IMR-90 (cell line): ENCODE data around the gene SREK1. TPM values are rescaled to one million over a fixed set of nuclear protein-coding genes. Genes with fewer than 3 reads are reported as not detected.

Experiments
- ATAC-seq: fragments of 200-7000 bp; cut with Tn5 transposase; 2 replicates; pipeline ENCODE4 v1.9.1; 2020; ENCODE audit warnings: low read depth, mild to moderate bottlenecking, moderate library complexity
- BruUV-seq: library from RNA; stranded (reverse); fragments of 400-500 nt; replicated peaks from 2 replicates; lab custom pipeline; 2021; lab: Mats Ljungman, UMichigan
- CTCF ChIA-PET: fragments of 300-600 bp; formaldehyde crosslinking; extraction: SDS; loops from one replicate; lab custom pipeline; 2021; ENCODE audit warnings: antibody characterized with exemption; lab: Yijun Ruan, JAX
- POLR2A ChIA-PET: fragments of 300-600 bp; sonication (Branson Sonifier 250); formaldehyde crosslinking; loops from one replicate; lab custom pipeline; 2022; ENCODE audit warnings: antibody characterized with exemption; ENCODE audit not compliant: unreplicated experiment; lab: Charles Lee
- DNase-seq: peaks from one replicate; pipeline ENCODE4 v3.0.0; 2013
- H2AFZ ChIP-seq: replicated peaks from 2 replicates; pipeline ENCODE3; 2013; ENCODE audit warnings: low read length, mild to moderate bottlenecking; ENCODE audit not compliant: poor library complexity
- H2AK5ac ChIP-seq: 2 replicates; pipeline ENCODE4 v1.6.1; 2013; ENCODE audit warnings: low read depth, low read length, inconsistent platforms
- H2AK9ac ChIP-seq: replicated peaks from 2 replicates; pipeline ENCODE3; 2013; ENCODE audit warnings: mild to moderate bottlenecking, low read depth, low read length, moderate library complexity; ENCODE audit not compliant: poor library complexity
- H2BK120ac ChIP-seq: 2 replicates; pipeline ENCODE4 v1.6.1; 2013; ENCODE audit warnings: low read depth, low read length, inconsistent platforms
- H2BK15ac ChIP-seq: 3 replicates; pipeline ENCODE4 v1.6.1; 2013; ENCODE audit warnings: low read depth, low read length, inconsistent platforms
- H2BK20ac ChIP-seq: 2 replicates; pipeline ENCODE4 v1.6.1; 2013; ENCODE audit warnings: low read depth, mild to moderate bottlenecking, inconsistent platforms, low read length, moderate library complexity
- H2BK5ac ChIP-seq: 2 replicates; pipeline ENCODE4 v1.6.1; 2013; ENCODE audit warnings: mild to moderate bottlenecking, low read depth, low read length, inconsistent platforms; ENCODE audit not compliant: poor library complexity, severe bottlenecking
- H3K14ac ChIP-seq: replicated peaks from 2 replicates; pipeline ENCODE4 v1.6.1; 2013; ENCODE audit warnings: low read depth, low read length, inconsistent platforms
- H3K18ac ChIP-seq: 2 replicates; pipeline ENCODE4 v1.6.1; 2013; ENCODE audit warnings: low read depth, low read length, control low read depth
- H3K23ac ChIP-seq: 2 replicates; pipeline ENCODE4 v1.6.1; 2013; ENCODE audit warnings: low read depth, low read length, inconsistent platforms
- H3K27ac ChIP-seq: 2 replicates; pipeline ENCODE4 v1.5.1; 2013; ENCODE audit warnings: mild to moderate bottlenecking, control low read depth, low read length; ENCODE audit not compliant: insufficient read depth
- H3K27me3 ChIP-seq: 2 replicates; pipeline ENCODE4 v1.6.1; 2013; ENCODE audit warnings: low read length; ENCODE audit not compliant: control insufficient read depth, insufficient read depth
- H3K36me3 ChIP-seq: 2 replicates; pipeline ENCODE4 v1.6.1; 2013; ENCODE audit warnings: low read length, mixed read lengths; ENCODE audit not compliant: control insufficient read depth, insufficient read depth
- H3K4ac ChIP-seq: 2 replicates; pipeline ENCODE4 v1.6.1; 2013; ENCODE audit warnings: low read depth, low read length, inconsistent platforms
- H3K4me1 ChIP-seq: 2 replicates; pipeline ENCODE4 v1.6.1; 2013; ENCODE audit warnings: low read length, mixed read lengths; ENCODE audit not compliant: control insufficient read depth, insufficient read depth
- H3K4me2 ChIP-seq: 2 replicates; pipeline ENCODE4 v1.6.1; 2013; ENCODE audit warnings: low read depth, mild to moderate bottlenecking, control low read depth, low read length, moderate library complexity
- H3K4me3 ChIP-seq: 2 replicates; pipeline ENCODE4 v1.5.1; 2013; ENCODE audit warnings: low read depth, mild to moderate bottlenecking, control low read depth, low read length, moderate library complexity; ENCODE audit not compliant: insufficient read depth
- H3K56ac ChIP-seq: 2 replicates; pipeline ENCODE4 v1.6.1; 2013; ENCODE audit warnings: low read length, inconsistent platforms; ENCODE audit not compliant: insufficient read depth; ENCODE audit errors: extremely low read depth
- H3K79me1 ChIP-seq, 2 experiments: 2 replicates each; pipeline ENCODE4 v1.6.1; 2013; ENCODE audit warnings: low read length in 2 of 2, inconsistent platforms in 1 of 2, low read depth in 1 of 2
- H3K9ac ChIP-seq: 2 replicates; pipeline ENCODE4 v1.6.1; 2013; ENCODE audit warnings: low read depth, low read length, control low read depth
- H3K9me1 ChIP-seq: 2 replicates; pipeline ENCODE4 v1.6.1; 2013; ENCODE audit warnings: low read length, inconsistent platforms; ENCODE audit not compliant: insufficient read depth
- H3K9me3 ChIP-seq: 2 replicates; pipeline ENCODE4 v1.6.1; 2013; ENCODE audit warnings: low read length; ENCODE audit not compliant: control insufficient read depth, insufficient read depth
- H4K20me1 ChIP-seq: 2 replicates; pipeline ENCODE4 v1.6.1; 2013; ENCODE audit warnings: low read length, inconsistent platforms; ENCODE audit not compliant: insufficient read depth
- H4K5ac ChIP-seq: 2 replicates; pipeline ENCODE4 v1.6.1; 2013; ENCODE audit warnings: mild to moderate bottlenecking, low read depth, low read length, control low read depth
- H4K8ac ChIP-seq, 2 experiments: 2 replicates each; pipeline ENCODE4 v1.6.1; 2013; ENCODE audit warnings: low read depth in 2 of 2, low read length in 2 of 2, control low read depth in 1 of 2, inconsistent platforms in 1 of 2
- H4K91ac ChIP-seq: 2 replicates; pipeline ENCODE4 v1.6.1; 2013; ENCODE audit warnings: low read depth, low read length, inconsistent platforms; ENCODE audit not compliant: insufficient read depth
- BHLHE40 ChIP-seq: fragments of 150-350 bp; IDR thresholded peaks from 2 replicates; pipeline ENCODE4 v1.6.1; 2016; ENCODE audit warnings: mild to moderate bottlenecking, low read depth, low read length
- CHD1 ChIP-seq: IDR thresholded peaks from 2 replicates; pipeline ENCODE4 v1.6.1; 2012; ENCODE audit warnings: low read depth, low read length, improper control_type of control experiment
- CTCF ChIP-seq: conservative IDR thresholded peaks from 2 replicates; pipeline ENCODE4 v1.5.1; 2012; ENCODE audit warnings: mild to moderate bottlenecking, low read depth, low read length, improper control_type of control experiment
- FOS ChIP-seq: fragments of 150-350 bp; IDR thresholded peaks from 2 replicates; pipeline ENCODE4 v1.6.1; 2016; ENCODE audit warnings: low read depth, low read length
- MAFK ChIP-seq: IDR thresholded peaks from 2 replicates; pipeline ENCODE4 v1.6.1; 2012; ENCODE audit warnings: low read depth, low read length, improper control_type of control experiment
- MAZ ChIP-seq: IDR thresholded peaks from 2 replicates; pipeline ENCODE4 v1.6.1; 2012; ENCODE audit warnings: low read depth, mild to moderate bottlenecking, low read length, improper control_type of control experiment, moderate library complexity, borderline replicate concordance
- MXI1 ChIP-seq: IDR thresholded peaks from 2 replicates; pipeline ENCODE4 v1.6.1; 2012; ENCODE audit warnings: low read depth, mild to moderate bottlenecking, low read length, moderate library complexity, borderline replicate concordance
- NFE2L2 ChIP-seq: fragments of 150-350 bp; IDR thresholded peaks from 2 replicates; pipeline ENCODE4 v1.6.1; 2016; ENCODE audit warnings: low read depth, mild to moderate bottlenecking, low read length
- POLR2A ChIP-seq: IDR thresholded peaks from 2 replicates; pipeline ENCODE4 v1.6.1; 2012; ENCODE audit warnings: mild to moderate bottlenecking, low read depth, low read length
- RAD21 ChIP-seq: IDR thresholded peaks from 2 replicates; pipeline ENCODE4 v1.6.1; 2012; ENCODE audit warnings: low read length, improper control_type of control experiment
- RFX5 ChIP-seq: IDR thresholded peaks from 2 replicates; pipeline ENCODE4 v1.8.0; 2012; ENCODE audit warnings: low read depth, mild to moderate bottlenecking, low read length, moderate library complexity
- WGBS, 2 experiments: methylation state at CpG; one replicate each; pipeline versions ENCODE4 v1.1.5 to v1.1.7; 2013; ENCODE audit warnings: missing lambda C conversion rate in 2 of 2; ENCODE audit not compliant: insufficient read length in 1 of 2; ENCODE audit errors: extremely low coverage in 2 of 2; 5-methylcytosine and 5-hydroxymethylcytosine counted together
- dilution Hi-C: fragments of 300-500 bp; cut with HindIII; formaldehyde crosslinking; loops from one replicate; pipeline ENCODE4 v1.14.3; 2018; ENCODE audit warnings: low sequenced_read_pairs; ENCODE audit not compliant: unreplicated experiment
- in situ Hi-C: fragments of 300-500 bp; cut with MboI; formaldehyde crosslinking; loops from 3 replicates; pipeline ENCODE4 v1.14.3; 2019; ENCODE audit warnings: low sequenced_read_pairs, inconsistent platforms, mixed read lengths
- intact Hi-C: fragments of 100-400 bp; cut with micrococcal nuclease; formaldehyde crosslinking; loops from 2 replicates; pipeline ENCODE4 v1.10.0; 2022
- polyA plus RNA-seq, 3 experiments: library from polyadenylated mRNA; depleted of rRNA; stranded (reverse); fragments of >200 nt; gene quantifications; 2 replicates each; pipeline ENCODE4 v1.2.3, GENCODE V29; 2012; ENCODE audit warnings: low replicate concordance in 1 of 3
- total RNA-seq: library from RNA; depleted of rRNA; stranded (reverse); fragments of >200 nt; gene quantifications from 2 replicates; pipeline ENCODE4 v1.2.3, GENCODE V29; 2012
- TF ChIP-seq, protein P1 (sequence below): fragments of 150-350 bp; IDR thresholded peaks from 2 replicates; pipeline ENCODE4 v1.6.1; 2016; ENCODE audit warnings: low read depth, mild to moderate bottlenecking, low read length, moderate library complexity, borderline replicate concordance

The SREK1 gene
- total and polyA plus RNA-seq, 2 of the 4 experiments (the other 2 are of a cell fraction): 23.0 to 36.2 TPM

DNA sequence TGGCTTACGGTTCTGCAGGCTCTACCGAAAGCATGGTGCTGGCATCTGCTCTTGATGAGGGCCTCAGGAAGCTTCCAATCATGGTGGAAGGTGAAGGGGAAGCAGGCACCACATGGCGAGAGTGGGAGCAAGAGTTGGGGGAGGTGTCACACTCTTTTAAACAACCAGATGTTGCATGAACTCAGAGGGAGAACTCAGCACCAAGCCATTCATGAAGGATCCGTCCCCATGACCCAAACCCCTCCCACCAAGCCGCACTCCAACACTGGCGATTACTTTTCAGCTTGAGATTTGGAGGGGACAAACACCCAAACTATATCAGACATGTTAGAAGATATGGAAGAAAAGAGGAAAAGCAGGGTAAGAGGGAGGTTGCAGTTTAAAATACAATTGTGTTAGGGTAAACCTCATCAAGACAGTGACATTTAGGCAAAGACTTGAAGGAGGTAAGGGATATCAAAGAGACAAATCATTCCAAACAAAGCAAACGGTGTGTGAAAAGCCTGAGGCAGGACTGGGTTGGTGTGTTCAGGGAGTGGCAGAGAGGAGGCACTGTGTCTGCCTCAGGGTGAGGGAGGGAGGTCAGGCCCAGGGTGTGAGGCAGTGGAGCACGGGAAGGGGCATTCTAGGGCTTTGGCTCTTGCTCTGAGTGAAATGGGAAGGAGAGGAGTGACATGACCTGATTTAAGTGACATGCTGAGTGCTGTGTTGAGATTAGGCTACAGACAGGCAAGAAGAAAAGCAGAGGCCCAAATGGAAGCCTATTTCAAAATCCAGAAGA, 80.9 kb downstream of the SREK1 start:
- TF ChIP-seq RFX5: no peak
- no peak for TF ChIP-seq CTCF
- TF ChIP-seq, protein P1, sequence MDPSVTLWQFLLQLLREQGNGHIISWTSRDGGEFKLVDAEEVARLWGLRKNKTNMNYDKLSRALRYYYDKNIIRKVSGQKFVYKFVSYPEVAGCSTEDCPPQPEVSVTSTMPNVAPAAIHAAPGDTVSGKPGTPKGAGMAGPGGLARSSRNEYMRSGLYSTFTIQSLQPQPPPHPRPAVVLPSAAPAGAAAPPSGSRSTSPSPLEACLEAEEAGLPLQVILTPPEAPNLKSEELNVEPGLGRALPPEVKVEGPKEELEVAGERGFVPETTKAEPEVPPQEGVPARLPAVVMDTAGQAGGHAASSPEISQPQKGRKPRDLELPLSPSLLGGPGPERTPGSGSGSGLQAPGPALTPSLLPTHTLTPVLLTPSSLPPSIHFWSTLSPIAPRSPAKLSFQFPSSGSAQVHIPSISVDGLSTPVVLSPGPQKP: no peak
- no peak for TF ChIP-seq BHLHE40
- TF ChIP-seq CHD1: no peak
- no peak for TF ChIP-seq RAD21
- TF ChIP-seq MAZ: no peak
- no peak for TF ChIP-seq FOS
- no peak for TF ChIP-seq MAFK
- TF ChIP-seq MXI1: no peak
- no peak for TF ChIP-seq POLR2A
- no peak for TF ChIP-seq NFE2L2
- Histone ChIP-seq H3K23ac (no peak overlapping the region), H3K4me2 (no peak overlapping the region), H3K9me1 (no peaks in the 10 kb centered on the region), H3K36me3 (no peaks in the 10 kb centered on the region), H3K9me3 (peaks cover 3% of the 10 kb centered on the region), H3K4ac (no peak overlapping the region), H3K9ac (no peak overlapping the region), H2BK120ac (no peak overlapping the region), H3K56ac (no peak overlapping the region), H3K79me1 (no peaks in the 10 kb centered on the region), H2AK9ac (no peak overlapping the region), H3K4me3 (no peak overlapping the region), H4K91ac (no peak overlapping the region), H2BK5ac (no peak overlapping the region), H3K27ac (no peak overlapping the region), H2BK15ac (no peak overlapping the region), H4K8ac (no peak overlapping the region), H3K4me1 (no peaks in the 10 kb centered on the region), H4K5ac (no peak overlapping the region), H2BK20ac (no peak overlapping the region), H4K20me1 (no peaks in the 10 kb centered on the region), H3K14ac (no peak overlapping the region), H2AK5ac (no peak overlapping the region), H2AFZ (no peak overlapping the region), H3K18ac (no peak overlapping the region), H3K27me3 (no peaks in the 10 kb centered on the region; the same call in none of the 2 replicates)
- DNase-seq (no peak), ATAC-seq (no peak)
- in situ Hi-C loops (no loop called here), intact Hi-C loops (no loop called here), dilution Hi-C loops (no loop called here)
- POLR2A ChIA-PET: no interaction called here
- WGBS, 2 experiments: 60% methylated on average over 3 of the region's 8 CpGs; no CpG with 5 or more reads in 1 of the 2 experiments
- CTCF ChIA-PET: no interaction called here
- no TSS peak for BruUV-seq
